Measurements from ENCODE around the gene MGARP. TPM values are rescaled to one million over a fixed set of nuclear protein-coding genes. Genes with fewer than 3 reads are reported as not detected.
A peak's percentile ranks its signal among the peaks of the same experiment; 100 is the strongest.
"Not testable (repeated sequence)": the region's sequence is repeated elsewhere in the genome, so short reads cannot be mapped to it uniquely, and the experiment has no call there.

MGARP gene
- polyA plus RNA-seq, 3 donors: 0.35 to 0.57 (median 0.55) TPM

- no peak for DNase-seq (ENCODE audit: low read depth in 3 of 3, low spot score in 2 of 3)
Measured at GRCh38 chr4:139297001-139297410, 17.0 kb upstream of the MGARP start.

- no peak for DNase-seq (ENCODE audit: low read depth in 3 of 3, low spot score in 2 of 3)
Measured at GRCh38 chr4:139295942-139296299, 15.9 kb upstream of the MGARP start.

- DNase-seq (ENCODE audit: low read depth in 3 of 3, low spot score in 2 of 3): peak; percentile 91 to 92 (median 91)
Measured at GRCh38 chr4:139295206-139295941, 15.3 kb upstream of the MGARP start.

GRCh38 chr4:139286186-139286698 is 6.2 kb upstream of the MGARP start:
- DNase-seq (ENCODE audit: low read depth in 3 of 3, low spot score in 2 of 3): no peak

- no peak for DNase-seq (ENCODE audit: low read depth in 3 of 3, low spot score in 2 of 3)
Measured at GRCh38 chr4:139282721-139283075, 2.7 kb upstream of the MGARP start.

- no peak for DNase-seq (ENCODE audit: low read depth in 3 of 3, low spot score in 2 of 3)
Measured at GRCh38 chr4:139282065-139282720, 2.2 kb upstream of the MGARP start.

- DNase-seq (ENCODE audit: low read depth in 3 of 3, low spot score in 2 of 3): peak in 2 of 3 donors; percentile 13 to 18
Measured at GRCh38 chr4:139278912-139279759, 889 bp downstream of the MGARP start.

GRCh38 chr4:139278485-139278884 is 1.5 kb downstream of the MGARP start:
- DNase-seq (ENCODE audit: low read depth in 3 of 3, low spot score in 2 of 3): peak in 2 of 3 donors; percentile 13 to 18

GRCh38 chr4:139275281-139275735 is 4.7 kb downstream of the MGARP start:
- DNase-seq (ENCODE audit: low read depth in 3 of 3, low spot score in 2 of 3): no peak

GRCh38 chr4:139274790-139275189 is 5.2 kb downstream of the MGARP start:
- no peak for DNase-seq (ENCODE audit: low read depth in 3 of 3, low spot score in 2 of 3)

GRCh38 chr4:139273835-139274234 is 6.2 kb downstream of the MGARP start:
- DNase-seq (ENCODE audit: low read depth in 3 of 3, low spot score in 2 of 3): no peak

GRCh38 chr4:139267301-139267700 is 12.7 kb downstream of the MGARP start:
- DNase-seq (ENCODE audit: low read depth in 3 of 3, low spot score in 2 of 3): no peak

- DNase-seq (ENCODE audit: low read depth in 3 of 3, low spot score in 2 of 3): peak in 2 of 3 donors; percentile 23 to 49
Measured at GRCh38 chr4:139266583-139267257, 13.3 kb downstream of the MGARP start.

GRCh38 chr4:139266208-139266582 is 13.8 kb downstream of the MGARP start:
- no peak for DNase-seq (ENCODE audit: low read depth in 3 of 3, low spot score in 2 of 3)

- no peak for DNase-seq (ENCODE audit: low read depth in 3 of 3, low spot score in 2 of 3)
Measured at GRCh38 chr4:139265654-139266053, 14.4 kb downstream of the MGARP start.

GRCh38 chr4:139256349-139256748 is 23.7 kb downstream of the MGARP start:
- DNase-seq (ENCODE audit: low read depth in 3 of 3, low spot score in 2 of 3): no peak

- DNase-seq (ENCODE audit: low read depth in 3 of 3, low spot score in 2 of 3): not testable (repeated sequence)
Measured at GRCh38 chr4:139255581-139255980, 24.4 kb downstream of the MGARP start.

- DNase-seq (ENCODE audit: low read depth in 3 of 3, low spot score in 2 of 3): no peak
Measured at GRCh38 chr4:139253713-139254112, 26.3 kb downstream of the MGARP start.

GRCh38 chr4:139253046-139253445 is 27.0 kb downstream of the MGARP start:
- no peak for DNase-seq (ENCODE audit: low read depth in 3 of 3, low spot score in 2 of 3)

GRCh38 chr4:139247700-139248238 is 32.3 kb downstream of the MGARP start:
- no peak for DNase-seq (ENCODE audit: low read depth in 3 of 3, low spot score in 2 of 3)

Data from right renal cortex interstitium (tissue), 3 donors.